B cell (primary cell): Measurements from ENCODE around the gene PDAP1. TPM values are rescaled to one million over a fixed set of nuclear protein-coding genes. Genes with fewer than 3 reads are reported as not detected.
A peak's percentile ranks its signal among the peaks of the same experiment; 100 is the strongest.
"Not testable (repeated sequence)": the region's sequence is repeated elsewhere in the genome, so short reads cannot be mapped to it uniquely, and the experiment has no call there.

Source experiments
- ATAC-seq: fragments of 200-7000 bp; cut with Tn5 transposase; one replicate; pipeline ENCODE4 v1.10.0; 2021; ENCODE audit warnings: low read depth, mild to moderate bottlenecking, moderate number of reproducible peaks, moderate library complexity
- CTCF ChIA-PET: fragments of 350-600 bp; sonication (Branson Sonifier 250); formaldehyde crosslinking; loops from one replicate; lab custom pipeline; 2021; ENCODE audit warnings: antibody characterized with exemption, inconsistent platforms; lab: Charles Lee
- POLR2A ChIA-PET: fragments of 350-600 bp; sonication (Branson Sonifier 250); formaldehyde crosslinking; loops from one replicate; lab custom pipeline; 2021; ENCODE audit warnings: antibody characterized with exemption; lab: Charles Lee
- DNase-seq: peaks from one replicate; pipeline ENCODE4 v3.0.0; 2013
- H2AFZ ChIP-seq: 2 replicates; pipeline ENCODE4 v1.6.1; 2012; ENCODE audit warnings: mild to moderate bottlenecking, low read depth, low read length; ENCODE audit not compliant: insufficient read depth, poor library complexity, severe bottlenecking
- H3K27ac ChIP-seq, 2 donors: 1 replicate in 1 of 2; 2 replicates in 1 of 2; pipeline ENCODE4 v1.5.1; 2012 to 2013; ENCODE audit warnings: low read length in 2 of 2, mild to moderate bottlenecking in 2 of 2, moderate library complexity in 1 of 2
- H3K27me3 ChIP-seq, 4 experiments: fragments of 200-600 bp in 1 of 4; sonication (generic) in 1 of 4; replicated peaks in 1 of 4; 1 replicate in 2 of 4; 2 replicates in 2 of 4; pipeline versions ENCODE4 v1.6.1 to v1.7.0; 2013 to 2016; ENCODE audit warnings: low read length in 3 of 4, mild to moderate bottlenecking in 2 of 4, mixed read lengths in 1 of 4, moderate library complexity in 1 of 4; ENCODE audit not compliant: insufficient read depth in 4 of 4, control insufficient read depth in 3 of 4; ENCODE audit errors: control extremely low read depth in 1 of 4
- H3K36me3 ChIP-seq, 2 experiments: replicated peaks in 1 of 2; 1 replicate in 1 of 2; 2 replicates in 1 of 2; pipeline versions ENCODE4 v1.6.1 to v1.7.1; 2013; ENCODE audit warnings: low read length in 1 of 2; ENCODE audit not compliant: insufficient read depth in 2 of 2, control insufficient read depth in 1 of 2; ENCODE audit errors: control extremely low read depth in 1 of 2, extremely low read depth in 1 of 2
- H3K4me1 ChIP-seq, 2 donors: fragments of 200-600 bp in 1 of 2; sonication (generic) in 1 of 2; 1 replicate in 1 of 2; 2 replicates in 1 of 2; pipeline versions ENCODE4 v1.5.1 to v1.6.1; 2013 to 2017; ENCODE audit warnings: low read length in 2 of 2; ENCODE audit not compliant: control insufficient read depth in 2 of 2, insufficient read depth in 2 of 2
- H3K4me2 ChIP-seq: replicated peaks from 2 replicates; pipeline ENCODE3; 2012; ENCODE audit warnings: mild to moderate bottlenecking, low read depth, low read length; ENCODE audit not compliant: poor library complexity, severe bottlenecking
- H3K4me3 ChIP-seq, 5 experiments: fragments of 200-600 bp in 1 of 5; sonication (generic) in 1 of 5; 1 replicate in 3 of 5; 2 replicates in 2 of 5; pipeline versions ENCODE4 v1.5.1 to v1.7.0; 2011 to 2016; ENCODE audit warnings: low read length in 4 of 5, mild to moderate bottlenecking in 4 of 5, low read depth in 2 of 5, control low read depth in 1 of 5, moderate library complexity in 1 of 5; ENCODE audit not compliant: insufficient read depth in 1 of 5; ENCODE audit errors: control extremely low read depth in 1 of 5, extremely low read depth in 1 of 5
- H3K79me2 ChIP-seq: fragments of 200-600 bp; sonication (generic); one replicate; pipeline ENCODE4 v1.6.0; 2016; ENCODE audit warnings: low read length; ENCODE audit not compliant: control insufficient read depth, insufficient read depth
- H3K9ac ChIP-seq: fragments of 200-600 bp; sonication (generic); 2 replicates; pipeline ENCODE4 v1.6.1; 2017; ENCODE audit warnings: mild to moderate bottlenecking, low read length, moderate library complexity
- H3K9me3 ChIP-seq, 3 donors: one replicate each; pipeline versions ENCODE4 v1.6.1 to v1.7.1; 2013; ENCODE audit warnings: low read length in 2 of 3; ENCODE audit not compliant: control insufficient read depth in 2 of 3, insufficient read depth in 1 of 3; ENCODE audit errors: control extremely low read depth in 1 of 3
- H4K20me1 ChIP-seq: 2 replicates; pipeline ENCODE4 v1.6.0; 2012; ENCODE audit warnings: mild to moderate bottlenecking, low read length; ENCODE audit not compliant: insufficient read depth, control insufficient read depth, poor library complexity, severe bottlenecking
- H3K27ac Mint-ChIP-seq: one replicate; pipeline ENCODE4 v1.8.0; 2021; ENCODE audit warnings: mixed read lengths
- H3K27me3 Mint-ChIP-seq: one replicate; pipeline ENCODE4 v1.8.0; 2021; ENCODE audit warnings: mixed read lengths
- H3K4me1 Mint-ChIP-seq: one replicate; pipeline ENCODE4 v1.8.0; 2021; ENCODE audit warnings: mixed read lengths
- H3K4me3 Mint-ChIP-seq: one replicate; pipeline ENCODE4 v1.8.0; 2021; ENCODE audit warnings: mixed read lengths
- H3K9me3 Mint-ChIP-seq: one replicate; pipeline ENCODE4 v1.8.0; 2022; ENCODE audit warnings: mixed read lengths; ENCODE audit not compliant: insufficient read depth
- CTCF ChIP-seq: fragments of 200-600 bp; IDR thresholded peaks from one replicate; pipeline ENCODE4 v1.8.0; 2022; ENCODE audit warnings: antibody characterized with exemption, mild to moderate bottlenecking
- EZH2 ChIP-seq: IDR thresholded peaks from 2 replicates; pipeline ENCODE4 v1.6.1; 2012; ENCODE audit warnings: borderline replicate concordance, low read depth, mild to moderate bottlenecking, moderate library complexity, low read length; ENCODE audit not compliant: insufficient read depth, poor library complexity, severe bottlenecking
- whole genome bisulfite sequencing: methylation state at CpG from one replicate; pipeline ENCODE4 v1.1.5; 2013; ENCODE audit warnings: missing lambda C conversion rate; ENCODE audit not compliant: insufficient coverage; 5-methylcytosine and 5-hydroxymethylcytosine counted together
- intact Hi-C: fragments of 100-400 bp; cut with micrococcal nuclease; formaldehyde crosslinking; loops from one replicate; pipeline ENCODE4 v1.10.0; 2022
- polyA plus RNA-seq: library from polyadenylated mRNA; depleted of rRNA; stranded (reverse); fragments of >200 nt; gene quantifications from 2 replicates; pipeline ENCODE4 v1.2.3, GENCODE V29; 2012
- total RNA-seq, 2 donors: library from RNA; stranded (reverse); fragments of 120-200 nt in 1 of 2; gene quantifications; 1 replicate in 1 of 2; 2 replicates in 1 of 2; pipeline versions ENCODE4 v1.2.3 to v1.2.4, GENCODE V29; 2013 to 2022

Gene PDAP1
- total and polyA plus RNA-seq, 2 donors (not counting 1 experiment from before 2014, with no cell fraction given) = 19.2 to 60.4 TPM

GRCh38 chr7:99380032-99380822, 28.2 kb downstream of the PDAP1 start:
- CTCF ChIA-PET = interaction anchor here (1.0 to 2.4 kb wide), 3 partner anchors 15 to 28 kb away, joined by 3 to 10 read pairs (median 8); partner anchors contain the start of genes BUD31 and PDAP1
- intact Hi-C loops = loop anchor here (1.0 kb wide), 1 partner anchor 28 kb away; the partner anchor contains the start of genes BUD31 and PDAP1
- Mint-ChIP-seq H3K27ac (peak overlapping the region; percentile 92), H3K4me1 (peaks cover 56% of the 10 kb centered on the region), H3K4me3 (peak overlapping the region; percentile 90), H3K27me3 (no peaks in the 10 kb centered on the region), H3K9me3 (no peaks in the 10 kb centered on the region)
- POLR2A ChIA-PET = interaction anchor here (0.7 to 2.6 kb wide), 6 partner anchors 9 to 1056 kb away, joined by 3 to 15 read pairs (median 4); partner anchors contain the start of genes BUD31, PDAP1, ZKSCAN5 and ZNF394
- peaks cover 79% of the 10 kb centered on the region for H3K79me2 ChIP-seq
- ATAC-seq (peak; percentile 29), DNase-seq (peak; percentile 88)
- 1% methylated on average over 6 of the region's 12 CpGs for whole genome bisulfite sequencing
- H3K9me3 ChIP-seq = no peaks in the 10 kb centered on the region
- H3K27ac ChIP-seq = peak overlapping the region; percentile 94 to 96
- H3K36me3 ChIP-seq = peaks cover 0 to 23% of the 10 kb centered on the region in 2 experiments
- peak overlapping the region; percentile 96 for H3K4me2 ChIP-seq
- peaks cover 71% of the 10 kb centered on the region for H4K20me1 ChIP-seq
- no peaks in the 10 kb centered on the region for H3K27me3 ChIP-seq
- TF ChIP-seq CTCF (no peak), EZH2 (no peak)
- H3K4me1 ChIP-seq = peaks cover 62 to 93% of the 10 kb centered on the region in 2 donors
- peak overlapping the region; percentile 40 to 72 (median 48) for H3K4me3 ChIP-seq
- H3K9ac ChIP-seq = peak overlapping the region; percentile 68
- no peak overlapping the region for H2AFZ ChIP-seq

GRCh38 chr7:99379693-99380031, 28.7 kb downstream of the PDAP1 start:
- H3K9me3 Mint-ChIP-seq, H2AFZ ChIP-seq, H3K27me3 Mint-ChIP-seq, H3K9me3 ChIP-seq, DNase-seq, H3K27me3 ChIP-seq: not testable (repeated sequence)
- Histone ChIP-seq H3K79me2 (peaks cover 79% of the 10 kb centered on the region), H3K36me3 (peaks cover 0 to 23% of the 10 kb centered on the region in 2 experiments), H3K4me2 (peak overlapping the region; percentile 96), H3K9ac (peak overlapping the region; percentile 68), H4K20me1 (peaks cover 68% of the 10 kb centered on the region), H3K4me3 (peak overlapping the region; percentile 40 to 72 (median 48)), H3K27ac (peak overlapping the region; percentile 94 to 96), H3K4me1 (peaks cover 61 to 92% of the 10 kb centered on the region in 2 donors)
- ChIA-PET POLR2A (interaction anchor here (0.7 to 2.6 kb wide), 5 partner anchors 9 to 237 kb away, joined by 3 to 15 read pairs (median 4); partner anchors contain the start of genes BUD31, PDAP1 and ZNF394), CTCF (interaction anchor here (2.0 to 2.4 kb wide), 2 partner anchors 15 to 29 kb away, joined by 8 to 10 read pairs; partner anchors contain the start of genes BUD31 and PDAP1)
- Mint-ChIP-seq H3K4me1 (peaks cover 56% of the 10 kb centered on the region), H3K4me3 (peak overlapping the region; percentile 90), H3K27ac (peak overlapping the region; percentile 92)
- 28% methylated on average over 5 of the region's 7 CpGs for WGBS
- peak; percentile 3 for ATAC-seq
- intact Hi-C loops = loop anchor here (1.0 to 10.0 kb wide), 4 partner anchors 29 to 235 kb away; partner anchors contain the start of genes BUD31, FAM200A, PDAP1 and SMURF1
